Adrenal gland (tissue), 12 donors: ENCODE measurements around the gene ANO10. TPM values are rescaled to one million over a fixed set of nuclear protein-coding genes. Genes with fewer than 3 reads are reported as not detected.

Source experiments
- DNase-seq, 7 donors: peaks; one replicate each; pipeline ENCODE4 v3.0.0-alpha.2; 2019 to 2020
- H3K27ac ChIP-seq, 5 donors: fragments of 200-600 bp; sonication (generic) in 4 of 5; 1 replicate in 3 of 5; 2 replicates in 2 of 5; pipeline versions ENCODE4 v1.5.1 to v1.8.0; 2016 to 2020; ENCODE audit warnings: mild to moderate bottlenecking in 1 of 5
- H3K27me3 ChIP-seq: fragments of 200-600 bp; 2 replicates; pipeline ENCODE4 v1.8.0; 2021
- H3K36me3 ChIP-seq, 2 donors: fragments of 200-600 bp; replicated peaks in 1 of 2; 1 replicate in 1 of 2; 2 replicates in 1 of 2; pipeline versions ENCODE4 v1.5.1 to v1.8.0; 2018 to 2022
- H3K4me1 ChIP-seq, 2 donors: fragments of 200-600 bp; replicated peaks in 1 of 2; 1 replicate in 1 of 2; 2 replicates in 1 of 2; pipeline versions ENCODE4 v1.5.1 to v1.8.0; 2018 to 2021
- H3K4me3 ChIP-seq, 4 donors: fragments of 200-600 bp; sonication (generic) in 3 of 4; one replicate each; pipeline ENCODE4 v1.5.1; 2016 to 2018
- H3K9me3 ChIP-seq, 3 donors: fragments of 200-600 bp; sonication (generic) in 1 of 3; replicated peaks in 1 of 3; 1 replicate in 2 of 3; 2 replicates in 1 of 3; pipeline versions ENCODE4 v1.5.1 to v1.8.0; 2016 to 2021
- CTCF ChIP-seq, 6 experiments: fragments of 450-650 bp in 4 of 6; fragments of 200-600 bp in 2 of 6; sonication (generic) in 1 of 6; IDR thresholded peaks; 1 replicate in 5 of 6; 2 replicates in 1 of 6; pipeline versions ENCODE4 v1.5.1 to v1.8.0; 2016 to 2021; ENCODE audit warnings: antibody characterized with exemption in 6 of 6, mild to moderate bottlenecking in 2 of 6, moderate library complexity in 1 of 6
- POLR2A ChIP-seq, 2 donors: fragments of 450-650 bp; IDR thresholded peaks; one replicate each; pipeline ENCODE4 v1.6.1; 2017; ENCODE audit warnings: antibody characterized with exemption in 2 of 2, mild to moderate bottlenecking in 2 of 2, moderate library complexity in 1 of 2
- WGBS, 4 donors: extraction: QIAGEN DNeasy Blood & Tissue Kit in 2 of 4; methylation state at CpG; one replicate each; pipeline versions ENCODE4 v1.1.5 to v1.1.7; 2013 to 2017; 5-methylcytosine and 5-hydroxymethylcytosine counted together
- intact Hi-C, 2 donors: fragments of 100-400 bp; cut with DNase I; formaldehyde crosslinking; loops; one replicate each; pipeline versions ENCODE4 v1.14.1 to v1.15.0; 2022 to 2023
- polyA plus RNA-seq, 3 donors: library from polyadenylated mRNA; stranded (reverse); fragments of 200-250 nt in 2 of 3; fragments of 350-450 nt in 1 of 3; fragmentation: Illumina TruSeq in 1 of 3; extraction: RNeasy Lipid Tissue Mini Kit (QIAGEN cat#74804) in 1 of 3; gene quantifications; one replicate each; pipeline ENCODE4 v1.2.3, GENCODE V29; 2013 to 2014
- total RNA-seq, 9 donors: library from RNA; depleted of rRNA in 4 of 9; stranded (reverse); fragments of >200 nt in 4 of 9; fragments of 120-200 nt in 1 of 9; fragmentation: NEBNext Ultra II Directional in 1 of 9; extraction: Animal tissue kit (Norgen Biotek cat#: 25700) in 1 of 9; gene quantifications; one replicate each; pipeline versions ENCODE4 v1.1.0 to v1.2.4, GENCODE V29; 2013 to 2023
- donor health status: healthy with polysubstance abuse.
- donor health status: Bipolar disorder and iron deficiency.
- donor health status: DM: yes; HTN: yes; CAD: no.
- donor health status: DM: no; HTN: no; CAD: no.
- donor health status: DM: no; HTN: no; CAD: no.
- donor health status: DM: yes; HTN: yes; CAD: no.

ANO10 gene
- total and polyA plus RNA-seq, 12 donors, result 10.7 to 34.8 (median 22.0) TPM

DNA sequence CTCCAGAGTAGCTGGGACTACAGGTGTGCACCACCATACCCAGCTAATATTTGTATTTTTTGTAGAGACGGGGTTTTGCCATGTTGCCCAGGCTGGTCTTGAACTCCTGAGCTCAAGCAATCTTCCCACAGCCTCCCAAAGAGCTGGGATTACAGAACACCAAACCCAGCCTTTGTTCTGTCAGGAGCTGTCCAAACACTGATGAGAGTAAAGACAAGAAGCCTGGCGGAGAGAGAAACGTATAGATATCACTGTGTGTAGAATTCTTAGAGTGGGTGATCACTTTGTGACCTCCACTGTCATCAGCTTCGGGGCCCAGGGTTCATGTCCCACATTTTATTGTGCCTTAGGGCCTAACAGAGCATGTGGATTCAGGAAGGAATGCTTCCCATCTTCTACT lies 176.0 kb downstream of the ANO10 start:
- no peaks in the 10 kb centered on the region for H3K4me1 ChIP-seq
- H3K4me3 ChIP-seq, result no peak overlapping the region
- intact Hi-C loops, result no loop called here
- no peaks in the 10 kb centered on the region for H3K27me3 ChIP-seq
- no peaks in the 10 kb centered on the region for H3K9me3 ChIP-seq
- no peaks in the 10 kb centered on the region for H3K36me3 ChIP-seq
- no peak for DNase-seq
- H3K27ac ChIP-seq, result no peak overlapping the region
- TF ChIP-seq CTCF (IDR thresholded peaks at IDR 0.05), result no peak
- no peak for TF ChIP-seq POLR2A (IDR thresholded peaks at IDR 0.05)
- WGBS, 4 donors, result 79 to 85% (median 82%) methylated on average over 4 of the region's 4 CpGs

GRCh38 chr3:43442872-43443395 lies 178.9 kb downstream of the ANO10 start:
- H3K9me3 ChIP-seq, result no peaks in the 10 kb centered on the region
- WGBS, 4 donors, result 92 to 98% (median 95%) methylated on average over 2 of the region's 2 CpGs
- no peaks in the 10 kb centered on the region for H3K27me3 ChIP-seq
- intact Hi-C loops, result no loop called here
- H3K4me3 ChIP-seq, result no peak overlapping the region
- DNase-seq, result no peak
- no peaks in the 10 kb centered on the region for H3K4me1 ChIP-seq
- TF ChIP-seq CTCF (IDR thresholded peaks at IDR 0.05) (no peak), POLR2A (IDR thresholded peaks at IDR 0.05) (no peak)
- no peaks in the 10 kb centered on the region for H3K36me3 ChIP-seq
- H3K27ac ChIP-seq, result no peak overlapping the region

DNA sequence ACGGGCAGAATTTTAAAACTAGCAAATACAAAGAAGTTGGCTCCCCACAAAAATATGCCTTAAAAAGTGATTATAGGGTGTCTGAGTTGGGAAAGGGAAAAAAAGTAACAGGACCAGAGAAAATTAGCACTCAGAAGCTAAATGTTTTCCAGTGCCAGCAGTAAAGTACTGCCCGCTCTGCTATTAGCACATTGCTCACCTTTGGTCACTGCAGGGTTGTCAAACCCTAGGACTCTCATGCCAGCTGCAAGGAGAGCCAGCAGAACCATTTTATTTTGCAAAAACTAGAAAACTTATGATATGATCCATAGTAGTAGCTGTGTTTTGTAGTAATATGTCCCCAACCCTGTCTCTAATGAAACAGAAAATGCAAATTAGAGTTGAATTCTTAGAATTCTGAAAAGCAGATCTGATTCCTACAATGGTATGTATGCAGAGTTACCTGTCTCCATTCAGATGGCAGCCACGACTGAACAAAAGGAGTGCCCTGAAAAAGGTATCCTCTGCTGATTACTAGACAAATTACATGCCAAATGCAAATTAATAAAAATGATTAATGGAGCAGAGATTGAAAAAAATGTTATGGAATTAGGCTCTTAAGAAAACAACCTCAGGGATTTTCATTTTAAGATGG lies 185.2 kb downstream of the ANO10 start:
- TF ChIP-seq CTCF (IDR thresholded peaks at IDR 0.05) (no peak), POLR2A (IDR thresholded peaks at IDR 0.05) (no peak)
- WGBS, 4 donors, result 86 to 94% (median 90%) methylated on average over 3 of the region's 3 CpGs
- intact Hi-C loops, result no loop called here

GRCh38 chr3:43435706-43436105 lies 186.1 kb downstream of the ANO10 start:
- Histone ChIP-seq H3K4me3 (no peak overlapping the region), H3K9me3 (no peaks in the 10 kb centered on the region), H3K27me3 (no peaks in the 10 kb centered on the region), H3K4me1 (no peaks in the 10 kb centered on the region), H3K27ac (no peak overlapping the region), H3K36me3 (no peaks in the 10 kb centered on the region)
- TF ChIP-seq CTCF (IDR thresholded peaks at IDR 0.05) (no peak), POLR2A (IDR thresholded peaks at IDR 0.05) (no peak)
- DNase-seq, result no peak
- intact Hi-C loops, result no loop called here

More for the DNA sequence above, 185.2 kb downstream of the ANO10 start:
- H3K4me3 ChIP-seq, result no peak overlapping the region
- H3K36me3 ChIP-seq, result no peaks in the 10 kb centered on the region
- no peaks in the 10 kb centered on the region for H3K4me1 ChIP-seq
- no peak for DNase-seq
- no peaks in the 10 kb centered on the region for H3K27me3 ChIP-seq
- no peaks in the 10 kb centered on the region for H3K9me3 ChIP-seq
- no peak overlapping the region for H3K27ac ChIP-seq
